Naive B cell (primary cell): ENCODE data around the gene TCFL5. TPM values are rescaled to one million over a fixed set of nuclear protein-coding genes. Genes with fewer than 3 reads are reported as not detected.

Source experiments
- ATAC-seq, 2 donors: fragments of 150-1000 bp; cut with Tn5 transposase; 2 replicates each; pipeline ENCODE4 v1.10.0; 2021; ENCODE audit warnings: low read depth in 2 of 2, mild to moderate bottlenecking in 2 of 2, moderate library complexity in 2 of 2
- DNase-seq: peaks from one replicate; pipeline ENCODE4 v3.0.0; 2022
- H3K27ac Mint-ChIP-seq, 6 donors: one replicate each; pipeline ENCODE4 v1.8.0; 2020 to 2022; ENCODE audit warnings: mild to moderate bottlenecking in 6 of 6, mixed read lengths in 6 of 6, moderate library complexity in 5 of 6, inconsistent platforms in 2 of 6
- H3K27me3 Mint-ChIP-seq, 3 donors: one replicate each; pipeline ENCODE4 v1.8.0; 2021 to 2022; ENCODE audit warnings: mixed read lengths in 3 of 3, mild to moderate bottlenecking in 1 of 3
- H3K36me3 Mint-ChIP-seq, 2 donors: one replicate each; pipeline ENCODE4 v1.8.0; 2020 to 2022; ENCODE audit warnings: mixed read lengths in 2 of 2, inconsistent platforms in 1 of 2, mild to moderate bottlenecking in 1 of 2
- H3K4me1 Mint-ChIP-seq, 3 donors: one replicate each; pipeline ENCODE4 v1.8.0; 2020 to 2022; ENCODE audit warnings: mixed read lengths in 3 of 3, inconsistent platforms in 1 of 3, mild to moderate bottlenecking in 1 of 3, moderate library complexity in 1 of 3
- H3K4me3 Mint-ChIP-seq, 8 donors: one replicate each; pipeline ENCODE4 v1.8.0; 2020 to 2022; ENCODE audit warnings: mild to moderate bottlenecking in 8 of 8, mixed read lengths in 8 of 8, moderate library complexity in 8 of 8, inconsistent platforms in 2 of 8
- H3K9me3 Mint-ChIP-seq, 7 donors: one replicate each; pipeline ENCODE4 v1.8.0; 2020 to 2022; ENCODE audit warnings: mixed read lengths in 7 of 7, mild to moderate bottlenecking in 5 of 7, inconsistent platforms in 2 of 7, moderate library complexity in 1 of 7
- polyA plus RNA-seq, 6 donors: library from polyadenylated mRNA; unstranded; fragments of 300-500 nt; fragmentation: Illumina TruSeq; gene quantifications; one replicate each; pipeline ENCODE4 v1.2.3, GENCODE V29; 2021; ENCODE audit warnings: low read depth in 6 of 6

TCFL5 gene
- polyA plus RNA-seq, 6 donors from 2014 or later = 0.51 to 2.0 (median 1.2) TPM

- Mint-ChIP-seq H3K36me3 (peaks cover 6 to 8% of the 10 kb centered on the region in 2 donors), H3K4me1 (peaks cover 25 to 34% (median 28%) of the 10 kb centered on the region in 3 donors), H3K27me3 (no peaks in the 10 kb centered on the region), H3K4me3 (peak overlapping the region; percentile 73 to 93 (median 87)), H3K27ac (peak overlapping the region in 5 of 6 donors; percentile 37 to 90 (median 72)), H3K9me3 (no peaks in the 10 kb centered on the region)
- DNase-seq = no peak
- ATAC-seq = no peak
Observed at GRCh38 chr20:62797671-62798532, 63.7 kb downstream of the TCFL5 start.

- peaks cover 6 to 8% of the 10 kb centered on the region in 2 donors for H3K36me3 Mint-ChIP-seq
- DNase-seq (no peak), ATAC-seq (no peak)
- peaks cover 28 to 37% (median 28%) of the 10 kb centered on the region in 3 donors for H3K4me1 Mint-ChIP-seq
- H3K27me3 Mint-ChIP-seq = no peaks in the 10 kb centered on the region
- H3K4me3 Mint-ChIP-seq = peak overlapping the region; percentile 73 to 93 (median 87)
- peak overlapping the region in 4 of 6 donors; percentile 56 to 77 (median 74) for H3K27ac Mint-ChIP-seq
- peaks cover 0 to 1% (median 0%) of the 10 kb centered on the region in 7 donors for H3K9me3 Mint-ChIP-seq
Observed at GRCh38 chr20:62796699-62797491, 64.7 kb downstream of the TCFL5 start.

- Mint-ChIP-seq H3K27ac (peak overlapping the region; percentile 91 to 98 (median 96)), H3K4me3 (peak overlapping the region; percentile 85 to 94 (median 91)), H3K36me3 (peaks cover 3 to 8% of the 10 kb centered on the region in 2 donors), H3K9me3 (peaks cover 0 to 1% (median 0%) of the 10 kb centered on the region in 7 donors), H3K27me3 (no peaks in the 10 kb centered on the region), H3K4me1 (peaks cover 32 to 42% (median 35%) of the 10 kb centered on the region in 3 donors)
- ATAC-seq = no peak
- peak; percentile 56 for DNase-seq
Observed at GRCh38 chr20:62795023-62795761, 66.4 kb downstream of the TCFL5 start.

DNA sequence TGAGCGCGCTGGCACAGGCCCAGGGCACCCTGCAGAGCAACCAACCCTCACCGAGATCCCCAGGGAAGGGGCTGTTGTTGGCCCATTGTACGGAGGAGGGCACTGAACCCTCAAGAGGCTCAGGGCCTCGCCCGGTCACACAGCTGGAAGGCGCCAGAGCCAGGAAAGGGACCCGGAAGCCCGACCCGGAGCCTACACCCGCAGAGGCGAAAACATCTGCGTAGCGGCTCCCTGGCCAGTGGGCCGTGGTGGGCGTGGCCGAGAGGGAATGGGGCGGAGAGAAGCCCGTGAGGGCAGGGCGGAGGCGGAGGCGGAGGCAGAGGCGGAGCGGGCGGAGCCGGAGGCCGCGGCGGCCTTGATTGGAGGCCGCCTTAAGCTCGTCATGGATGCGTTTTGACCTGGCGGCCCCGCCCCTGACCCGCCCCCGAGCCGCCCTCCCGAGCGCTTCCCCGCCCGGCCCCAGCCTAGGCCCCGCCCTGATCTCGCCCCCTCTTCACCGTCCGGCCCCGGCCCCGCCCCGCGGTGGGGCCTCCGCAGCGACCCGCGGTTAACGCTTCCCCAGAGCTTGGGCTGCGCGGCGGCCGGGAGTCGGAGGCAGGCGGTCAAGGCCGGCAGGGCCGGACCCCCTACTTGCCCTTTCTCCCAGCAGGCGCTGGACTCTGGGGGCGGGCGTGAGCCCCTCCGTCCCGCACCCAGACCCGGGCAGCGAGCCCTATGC is 67.5 kb downstream of the TCFL5 start:
- H3K36me3 Mint-ChIP-seq = peaks cover 0 to 8% of the 10 kb centered on the region in 2 donors
- peak overlapping the region; percentile 85 to 94 (median 91) for H3K4me3 Mint-ChIP-seq
- ATAC-seq (peak; percentile 73 to 74), DNase-seq (peak; percentile 96)
- H3K9me3 Mint-ChIP-seq = peaks cover 0 to 1% (median 0%) of the 10 kb centered on the region in 7 donors
- no peaks in the 10 kb centered on the region for H3K27me3 Mint-ChIP-seq
- peak overlapping the region; percentile 91 to 98 (median 96) for H3K27ac Mint-ChIP-seq
- H3K4me1 Mint-ChIP-seq = peaks cover 32 to 42% (median 35%) of the 10 kb centered on the region in 3 donors

GRCh38 chr20:62793757-62794006 is 67.9 kb downstream of the TCFL5 start:
- Mint-ChIP-seq H3K27ac (peak overlapping the region; percentile 91 to 98 (median 96)), H3K4me1 (peaks cover 30 to 42% (median 34%) of the 10 kb centered on the region in 3 donors), H3K36me3 (peaks cover 0 to 5% of the 10 kb centered on the region in 2 donors), H3K27me3 (no peaks in the 10 kb centered on the region), H3K4me3 (peak overlapping the region; percentile 76 to 93 (median 82)), H3K9me3 (peaks cover 0 to 1% (median 0%) of the 10 kb centered on the region in 7 donors)
- no peak for ATAC-seq
- DNase-seq = no peak

GRCh38 chr20:62792940-62793756 is 68.5 kb downstream of the TCFL5 start:
- Mint-ChIP-seq H3K36me3 (no peaks in the 10 kb centered on the region), H3K9me3 (peaks cover 0 to 1% (median 0%) of the 10 kb centered on the region in 7 donors), H3K4me3 (peak overlapping the region; percentile 18 to 93 (median 82)), H3K27ac (peak overlapping the region; percentile 91 to 98 (median 96)), H3K27me3 (no peaks in the 10 kb centered on the region), H3K4me1 (peaks cover 24 to 38% (median 29%) of the 10 kb centered on the region in 3 donors)
- ATAC-seq (no peak), DNase-seq (no peak)

DNA sequence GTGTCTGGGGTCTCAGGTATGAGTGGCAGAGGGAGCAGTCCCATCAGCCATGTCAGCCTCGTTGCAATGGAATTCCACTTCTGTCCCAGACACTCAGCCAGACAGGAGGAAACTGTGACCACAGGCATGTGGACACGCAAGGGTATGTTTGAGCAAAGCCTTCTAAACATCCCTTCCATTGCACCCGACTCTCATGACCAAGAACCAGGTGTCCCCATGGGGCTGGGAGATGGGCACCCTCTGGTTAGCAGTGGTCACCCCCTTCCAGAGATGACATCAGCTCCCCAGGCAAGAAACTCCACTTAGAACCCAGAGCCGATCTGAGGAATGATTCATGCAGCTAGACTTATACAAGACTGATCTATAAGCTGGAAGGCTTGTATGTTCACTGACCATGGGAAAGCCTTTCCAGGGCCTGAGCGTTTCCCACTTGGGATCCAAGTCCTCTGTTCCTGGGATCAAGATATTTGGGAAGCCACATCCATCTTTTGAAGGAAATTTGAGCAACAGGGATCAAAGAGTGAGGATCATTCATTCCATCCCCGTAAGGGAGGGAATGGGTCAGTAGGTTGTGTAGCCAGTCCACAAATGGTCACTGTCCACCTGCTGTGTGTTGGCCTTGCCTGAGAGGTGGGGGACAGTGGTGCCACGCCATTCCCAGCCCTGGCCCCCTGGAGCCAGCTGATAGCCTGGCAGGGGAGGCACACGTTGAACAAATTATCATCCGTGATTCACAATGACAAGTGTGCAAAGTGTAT is 69.3 kb downstream of the TCFL5 start:
- no peaks in the 10 kb centered on the region for H3K27me3 Mint-ChIP-seq
- peaks cover 0 to 3% (median 0%) of the 10 kb centered on the region in 7 donors for H3K9me3 Mint-ChIP-seq
- H3K27ac Mint-ChIP-seq = peak overlapping the region in 5 of 6 donors; percentile 5 to 96 (median 68)
- peaks cover 20 to 35% (median 28%) of the 10 kb centered on the region in 3 donors for H3K4me1 Mint-ChIP-seq
- no peak for DNase-seq
- peak overlapping the region in 5 of 8 donors; percentile 18 to 93 (median 80) for H3K4me3 Mint-ChIP-seq
- no peak for ATAC-seq
- H3K36me3 Mint-ChIP-seq = no peaks in the 10 kb centered on the region

DNA sequence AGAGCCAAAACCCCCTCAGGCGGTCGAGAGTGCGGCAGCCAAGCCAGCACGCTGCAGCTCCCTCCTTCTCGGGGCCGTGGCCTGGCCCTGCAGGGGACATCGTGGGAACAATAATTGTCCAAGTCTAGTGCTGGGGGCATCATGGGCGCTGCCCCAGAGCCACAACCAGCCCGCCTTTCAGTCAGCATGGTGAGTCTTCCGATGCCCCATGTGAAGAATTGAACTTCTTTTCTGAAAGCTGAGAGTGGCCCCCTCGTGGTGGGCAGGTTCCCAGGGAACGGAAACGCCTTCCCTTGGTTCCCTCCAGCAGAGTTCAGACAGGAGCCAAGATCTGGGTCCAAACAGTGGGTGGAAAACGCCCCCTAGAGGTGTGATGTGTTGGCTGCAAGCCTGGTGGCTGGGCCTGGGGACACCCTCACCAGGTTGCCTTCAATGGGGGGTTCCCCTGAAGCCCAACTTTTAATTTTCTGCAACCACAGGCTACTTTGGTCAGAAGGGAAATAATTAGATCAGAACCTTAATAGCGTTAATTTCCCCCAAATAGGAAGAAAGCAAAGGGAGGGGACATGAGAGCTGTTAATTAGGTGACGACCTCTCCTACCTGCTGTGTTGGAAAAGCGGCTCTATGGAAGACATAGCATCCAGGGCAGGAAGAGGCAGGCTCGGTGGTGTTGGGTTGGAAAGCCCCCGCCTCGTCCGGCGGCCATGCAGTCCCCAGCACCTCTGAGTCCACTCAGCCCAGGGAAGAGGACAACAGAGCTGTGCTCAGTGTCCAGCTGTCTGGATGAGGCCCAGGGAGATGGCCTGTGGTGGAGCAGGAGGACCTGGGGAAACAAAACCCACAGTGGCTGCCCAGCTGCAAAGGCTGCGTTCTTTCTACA is 70.1 kb downstream of the TCFL5 start:
- Mint-ChIP-seq H3K36me3 (no peaks in the 10 kb centered on the region), H3K27me3 (no peaks in the 10 kb centered on the region), H3K27ac (peak overlapping the region in 5 of 6 donors; percentile 42 to 93 (median 91)), H3K4me3 (peak overlapping the region in 3 of 8 donors; percentile 64 to 93 (median 83)), H3K9me3 (peaks cover 0 to 3% (median 0%) of the 10 kb centered on the region in 7 donors), H3K4me1 (peaks cover 20 to 30% (median 27%) of the 10 kb centered on the region in 3 donors)
- DNase-seq = peak; percentile 61
- no peak for ATAC-seq
